ENCODE measurements around the gene PPP2R3B. TPM values are rescaled to one million over a fixed set of nuclear protein-coding genes. Genes with fewer than 3 reads are reported as not detected.
A peak's percentile ranks its signal among the peaks of the same experiment; 100 is the strongest.
"Not testable (repeated sequence)": the region's sequence is repeated elsewhere in the genome, so short reads cannot be mapped to it uniquely, and the experiment has no call there.

Gene PPP2R3B, protein sequence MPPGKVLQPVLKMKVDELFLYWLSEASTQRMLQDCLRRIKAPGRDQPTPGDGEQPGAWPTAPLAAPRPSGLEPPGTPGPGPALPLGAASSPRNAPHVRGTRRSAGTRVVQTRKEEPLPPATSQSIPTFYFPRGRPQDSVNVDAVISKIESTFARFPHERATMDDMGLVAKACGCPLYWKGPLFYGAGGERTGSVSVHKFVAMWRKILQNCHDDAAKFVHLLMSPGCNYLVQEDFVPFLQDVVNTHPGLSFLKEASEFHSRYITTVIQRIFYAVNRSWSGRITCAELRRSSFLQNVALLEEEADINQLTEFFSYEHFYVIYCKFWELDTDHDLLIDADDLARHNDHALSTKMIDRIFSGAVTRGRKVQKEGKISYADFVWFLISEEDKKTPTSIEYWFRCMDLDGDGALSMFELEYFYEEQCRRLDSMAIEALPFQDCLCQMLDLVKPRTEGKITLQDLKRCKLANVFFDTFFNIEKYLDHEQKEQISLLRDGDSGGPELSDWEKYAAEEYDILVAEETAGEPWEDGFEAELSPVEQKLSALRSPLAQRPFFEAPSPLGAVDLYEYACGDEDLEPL
- total RNA-seq (144 TPM), polyA plus RNA-seq (ENCODE audit: insufficient read depth in 1 of 8, insufficient read length in 8 of 8, low replicate concordance in 1 of 8) (100 to 1,000 TPM; 167 to 285 (median 260) TPM)
- long read RNA-seq, donor 1, partial matches to known transcripts, result 0 of 27 reads
- long read RNA-seq, donor 1, other reads (novel, unspliced or antisense), result 25 of 27 reads
- long read RNA-seq, donor 2, result 0 reads
- long read RNA-seq, donor 3, partial matches to known transcripts, result 8 of 73 reads
- long read RNA-seq, donor 3, other reads (novel, unspliced or antisense), result 61 of 73 reads
- long read RNA-seq, donor 4, partial matches to known transcripts, result 0 of 34 reads
- long read RNA-seq, donor 4, other reads (novel, unspliced or antisense), result 28 of 34 reads
- long read RNA-seq, donor 5, transcript PPP2R3B-202 (13 exons, 2,151 nt), result major isoform, 6 of 112 reads
- long read RNA-seq, donor 5, partial matches to known transcripts, result 105 of 112 reads
- long read RNA-seq, donor 5, other reads (novel, unspliced or antisense), result 0 of 112 reads
- long read RNA-seq, donor 6, transcript PPP2R3B-208 (5 exons, 1,090 nt), result major isoform, 6 of 95 reads
- long read RNA-seq, donor 6, partial matches to known transcripts, result 13 of 95 reads
- long read RNA-seq, donor 6, other reads (novel, unspliced or antisense), result 74 of 95 reads
- long read RNA-seq, donor 7, partial matches to known transcripts, result 0 of 26 reads
- long read RNA-seq, donor 7, other reads (novel, unspliced or antisense), result 23 of 26 reads
- long read RNA-seq, donor 8, partial matches to known transcripts, result 7 of 9 reads
- long read RNA-seq, donor 8, other reads (novel, unspliced or antisense), result 0 of 9 reads
- long read RNA-seq, donor 9, partial matches to known transcripts, result 7 of 38 reads
- long read RNA-seq, donor 9, other reads (novel, unspliced or antisense), result 27 of 38 reads
- long read RNA-seq, donor 10, partial matches to known transcripts, result 0 of 31 reads
- long read RNA-seq, donor 10, other reads (novel, unspliced or antisense), result 28 of 31 reads
- long read RNA-seq, donor 11, partial matches to known transcripts, result 0 of 28 reads
- long read RNA-seq, donor 11, other reads (novel, unspliced or antisense), result 25 of 28 reads

DNA sequence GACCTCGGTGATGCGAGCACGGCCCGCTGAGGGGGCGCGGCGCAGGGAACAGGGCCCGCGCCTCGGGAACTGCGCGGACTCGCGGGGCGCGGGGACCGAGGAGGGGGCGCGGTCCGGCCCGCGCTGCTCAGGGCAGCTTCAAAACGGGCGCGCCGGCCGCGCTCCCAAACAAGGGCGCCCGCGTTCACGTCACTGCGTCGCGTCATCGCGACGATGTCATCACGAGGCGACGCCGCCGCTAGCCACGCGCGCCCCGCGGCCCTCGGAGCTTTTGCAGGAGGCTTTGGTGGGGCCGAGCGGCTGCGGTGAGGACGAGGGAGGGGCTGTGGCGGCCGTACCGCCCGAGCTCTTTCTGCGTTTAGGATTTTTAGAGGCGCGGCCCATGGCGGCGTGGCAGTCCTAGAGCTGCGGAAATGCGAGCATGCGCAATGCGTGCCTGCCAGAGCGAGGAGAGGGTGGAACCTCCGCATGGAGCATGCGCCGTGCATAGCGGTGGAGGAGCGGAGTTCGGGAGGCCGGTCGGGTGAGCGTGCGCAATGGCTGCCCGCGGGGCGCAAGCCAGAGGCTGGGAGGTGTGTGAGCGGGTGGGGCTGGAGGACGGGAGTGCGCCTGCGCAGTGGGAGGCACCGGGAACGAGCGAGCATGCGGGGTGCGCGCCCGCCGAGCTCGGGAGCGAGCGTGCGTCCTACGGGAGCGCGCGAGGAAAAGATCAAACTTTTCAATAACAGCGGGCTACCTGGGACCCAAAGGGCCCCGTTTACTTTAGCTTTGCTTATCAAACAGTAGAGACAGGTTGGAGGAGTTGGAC, at the start of gene PPP2R3B:
Gene PPP2R3B (minus strand): TSS at position 140 of the 808 bp plus-strand sequence. CDS start 216 bp downstream, outside the sequence.
- Histone ChIP-seq H3K36me3 (ENCODE audit: control insufficient read depth, insufficient read depth, low read length) (peaks cover 2% of the 10 kb centered on the region), H3K4me3 (ENCODE audit: low read length) (peak within 1 kb of the TSS; percentile 90), H3K27me3 (ENCODE audit: control insufficient read depth, insufficient read depth, low read length) (no peaks in the 10 kb centered on the region), H3K9me3 (replicated peaks; ENCODE audit: control insufficient read depth, low read depth, low read length) (no peaks in the 10 kb centered on the region), H3K27ac (ENCODE audit: low read length) (peak within 1 kb of the TSS; percentile 98), H3K4me1 (ENCODE audit: control insufficient read depth, insufficient read depth, low read length) (peaks cover 6% of the 10 kb centered on the region)
- DNase-seq, result peak; percentile 99
- under 1% methylated on average over 99 of the region's 102 CpGs for WGBS (ENCODE audit: insufficient coverage)

DNA sequence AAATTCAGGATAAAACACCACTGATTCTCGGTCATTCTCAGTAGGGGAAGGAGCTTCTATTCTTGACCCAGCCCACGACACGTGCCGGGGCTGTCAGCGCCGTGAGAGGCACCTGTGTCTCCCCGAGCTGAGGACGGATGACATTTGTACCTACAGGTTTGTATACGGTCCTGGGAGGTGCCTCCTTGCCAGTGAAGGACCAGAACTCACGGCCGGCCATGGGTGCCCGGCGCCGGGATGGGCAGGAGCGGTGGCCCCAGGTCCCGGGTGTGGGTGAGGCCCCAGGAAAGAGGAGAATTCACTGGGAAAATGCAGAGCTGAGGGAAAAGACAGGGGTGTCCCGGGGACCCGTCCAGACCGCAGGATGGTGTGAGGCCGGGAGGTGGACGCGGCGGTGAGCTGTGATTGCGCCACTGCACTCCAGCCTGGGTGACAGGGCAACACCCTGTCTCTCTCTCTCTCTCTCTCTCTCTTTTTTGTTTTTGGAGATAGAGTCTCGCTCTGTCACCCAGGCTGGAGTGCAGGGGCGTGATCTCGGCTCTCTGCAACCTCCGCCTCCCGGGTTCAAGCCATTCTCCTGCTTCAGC, 48.9 kb upstream of the PPP2R3B start:
- no peak for DNase-seq
- 49% methylated on average over 23 of the region's 29 CpGs for WGBS (ENCODE audit: insufficient coverage)
- Histone ChIP-seq H3K27me3 (ENCODE audit: control insufficient read depth, insufficient read depth, low read length) (peaks cover 12% of the 10 kb centered on the region), H3K27ac (ENCODE audit: low read length) (no peak overlapping the region), H3K9me3 (replicated peaks; ENCODE audit: control insufficient read depth, low read depth, low read length) (peaks cover under 1% of the 10 kb centered on the region), H3K4me1 (ENCODE audit: control insufficient read depth, insufficient read depth, low read length) (no peaks in the 10 kb centered on the region), H3K4me3 (ENCODE audit: low read length) (no peak overlapping the region), H3K36me3 (ENCODE audit: control insufficient read depth, insufficient read depth, low read length) (no peaks in the 10 kb centered on the region)

DNA sequence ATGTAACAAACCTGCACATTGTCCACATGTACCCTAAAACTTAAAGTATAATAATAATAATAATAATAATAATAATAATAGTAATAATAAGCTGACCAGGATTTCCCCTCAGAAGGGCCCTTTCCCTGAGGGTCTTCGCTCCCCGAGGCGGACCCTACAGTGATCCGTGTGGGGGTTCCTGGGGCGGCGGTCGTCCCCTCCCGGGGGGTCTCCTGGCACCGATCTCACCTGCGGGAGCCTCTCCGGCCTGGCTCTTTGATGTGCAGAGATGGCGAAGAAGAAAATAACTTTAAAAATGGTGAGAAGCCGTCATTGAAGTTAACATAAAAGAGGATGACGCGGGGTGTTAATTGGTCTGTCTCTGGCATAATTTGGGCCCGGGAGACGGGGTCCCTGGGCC, 48.2 kb upstream of the PPP2R3B start:
- Histone ChIP-seq H3K27me3 (ENCODE audit: control insufficient read depth, insufficient read depth, low read length) (peaks cover 16% of the 10 kb centered on the region), H3K4me3 (ENCODE audit: low read length) (no peak overlapping the region), H3K36me3 (ENCODE audit: control insufficient read depth, insufficient read depth, low read length) (no peaks in the 10 kb centered on the region), H3K27ac (ENCODE audit: low read length) (no peak overlapping the region), H3K9me3 (replicated peaks; ENCODE audit: control insufficient read depth, low read depth, low read length) (no peaks in the 10 kb centered on the region), H3K4me1 (ENCODE audit: control insufficient read depth, insufficient read depth, low read length) (no peaks in the 10 kb centered on the region)
- WGBS (ENCODE audit: insufficient coverage), result 30% methylated on average over 5 of the region's 17 CpGs
- DNase-seq, result no peak

DNA sequence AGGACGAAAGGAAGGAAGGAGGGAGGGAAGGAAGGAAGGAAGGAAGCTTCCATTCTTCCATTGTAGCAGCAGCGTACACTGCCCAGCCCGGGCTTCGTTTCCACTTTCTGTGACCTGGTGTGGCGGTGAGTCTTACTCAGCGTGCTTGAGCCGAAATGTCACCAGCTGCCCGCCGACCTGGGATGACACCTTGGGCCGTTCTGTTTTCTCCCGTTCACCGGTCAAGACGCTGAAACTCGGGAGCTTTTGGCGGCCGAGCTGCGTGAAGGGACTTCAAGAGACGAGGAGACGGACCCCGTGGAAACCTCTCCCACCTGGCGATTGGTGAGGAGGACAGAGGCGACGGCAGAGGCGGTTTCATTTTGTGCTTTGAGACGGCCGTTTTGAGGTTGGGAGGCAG, 47.1 kb upstream of the PPP2R3B start:
- no peaks in the 10 kb centered on the region for H3K36me3 ChIP-seq (ENCODE audit: control insufficient read depth, insufficient read depth, low read length)
- H3K27me3 ChIP-seq (ENCODE audit: control insufficient read depth, insufficient read depth, low read length), result peaks cover 19% of the 10 kb centered on the region
- no peak overlapping the region for H3K4me3 ChIP-seq (ENCODE audit: low read length)
- H3K4me1 ChIP-seq (ENCODE audit: control insufficient read depth, insufficient read depth, low read length), result no peaks in the 10 kb centered on the region
- WGBS (ENCODE audit: insufficient coverage), result 85% methylated on average over 23 of the region's 26 CpGs
- H3K9me3 ChIP-seq (replicated peaks; ENCODE audit: control insufficient read depth, low read depth, low read length), result no peaks in the 10 kb centered on the region
- no peak overlapping the region for H3K27ac ChIP-seq (ENCODE audit: low read length)
- DNase-seq, result no peak

DNA sequence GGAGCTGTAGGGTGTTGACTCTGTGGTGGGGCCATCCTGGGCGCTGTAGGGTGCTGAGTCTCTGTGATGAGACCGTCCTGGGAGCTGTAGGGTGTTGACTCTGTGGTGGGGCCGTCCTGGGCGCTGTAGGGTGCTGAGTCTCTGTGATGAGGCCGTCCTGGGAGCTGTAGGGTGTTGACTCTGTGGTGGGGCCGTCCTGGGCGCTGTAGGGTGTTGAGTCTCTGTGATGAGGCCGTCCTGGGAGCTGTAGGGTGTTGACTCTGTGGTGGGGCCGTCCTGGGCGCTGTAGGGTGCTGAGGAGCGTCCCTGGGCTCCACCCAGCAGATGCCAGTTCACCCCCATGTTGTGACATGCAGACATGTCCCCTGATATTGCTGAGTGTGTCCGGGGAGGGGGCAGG, 46.0 kb upstream of the PPP2R3B start:
- WGBS (ENCODE audit: insufficient coverage), result 77% methylated on average over 3 of the region's 12 CpGs

DNA sequence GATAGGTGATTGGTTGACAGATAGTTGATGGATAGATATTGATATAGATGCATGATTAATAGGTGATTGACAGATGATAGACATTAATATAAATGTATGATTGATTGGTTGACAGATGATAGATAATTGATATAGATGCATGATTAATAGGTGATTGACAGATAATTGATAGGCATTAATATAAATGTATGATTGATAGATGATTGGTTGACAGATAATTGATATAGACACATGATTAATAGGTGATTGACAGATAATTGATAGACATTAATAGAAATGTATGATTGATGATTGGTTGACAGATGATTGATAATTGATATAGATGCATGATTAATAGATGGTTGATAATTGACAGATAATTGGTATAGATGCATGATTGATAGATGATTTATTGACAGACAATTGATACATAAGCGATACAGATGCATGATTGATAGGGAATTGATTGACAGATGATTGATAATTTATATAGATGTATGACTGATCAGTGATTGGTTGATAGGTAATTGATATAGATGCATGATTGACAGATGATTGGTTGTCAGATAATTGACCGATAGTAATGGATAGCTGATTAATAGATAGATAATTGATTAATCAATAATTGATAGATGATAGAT, 44.9 kb upstream of the PPP2R3B start:
- Histone ChIP-seq H3K36me3 (ENCODE audit: control insufficient read depth, insufficient read depth, low read length) (no peaks in the 10 kb centered on the region), H3K9me3 (replicated peaks; ENCODE audit: control insufficient read depth, low read depth, low read length) (no peaks in the 10 kb centered on the region), H3K27me3 (ENCODE audit: control insufficient read depth, insufficient read depth, low read length) (peaks cover 28% of the 10 kb centered on the region), H3K4me3 (ENCODE audit: low read length) (no peak overlapping the region), H3K4me1 (ENCODE audit: control insufficient read depth, insufficient read depth, low read length) (peaks cover 5% of the 10 kb centered on the region), H3K27ac (ENCODE audit: low read length) (no peak overlapping the region)
- WGBS (ENCODE audit: insufficient coverage), result 100% methylated on average over 1 of the region's 2 CpGs
- DNase-seq, result no peak

More for the DNA sequence above, 46.0 kb upstream of the PPP2R3B start:
- H3K27me3 ChIP-seq (ENCODE audit: control insufficient read depth, insufficient read depth, low read length), result peaks cover 25% of the 10 kb centered on the region
- H3K27ac ChIP-seq (ENCODE audit: low read length); H3K9me3 ChIP-seq (replicated peaks; ENCODE audit: control insufficient read depth, low read depth, low read length); DNase-seq; H3K4me3 ChIP-seq (ENCODE audit: low read length); H3K36me3 ChIP-seq (ENCODE audit: control insufficient read depth, insufficient read depth, low read length); H3K4me1 ChIP-seq (ENCODE audit: control insufficient read depth, insufficient read depth, low read length): not testable (repeated sequence)

DNA sequence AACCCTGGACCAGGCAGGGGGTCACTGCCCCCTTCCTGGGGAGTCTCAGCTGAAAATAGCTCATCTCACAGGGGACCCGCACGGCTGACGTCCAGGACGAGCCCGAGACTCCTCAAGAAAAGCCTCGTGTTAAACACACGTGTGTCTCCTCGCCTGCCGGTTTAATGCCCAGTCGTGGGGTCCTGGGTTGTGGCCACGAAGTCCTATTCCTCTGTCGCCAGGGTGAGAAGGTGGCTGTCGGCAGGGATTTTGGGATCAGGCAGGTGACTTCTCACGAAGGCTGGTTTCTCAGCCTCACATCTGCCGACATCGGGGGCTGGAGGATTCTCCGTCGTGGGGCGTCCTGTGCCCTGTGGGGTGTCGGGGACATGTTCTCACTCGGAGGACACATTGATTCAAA, 44.3 kb upstream of the PPP2R3B start:
- Histone ChIP-seq H3K27ac (ENCODE audit: low read length) (no peak overlapping the region), H3K4me1 (ENCODE audit: control insufficient read depth, insufficient read depth, low read length) (peaks cover 5% of the 10 kb centered on the region), H3K4me3 (ENCODE audit: low read length) (no peak overlapping the region), H3K27me3 (ENCODE audit: control insufficient read depth, insufficient read depth, low read length) (peaks cover 28% of the 10 kb centered on the region), H3K9me3 (replicated peaks; ENCODE audit: control insufficient read depth, low read depth, low read length) (no peaks in the 10 kb centered on the region), H3K36me3 (ENCODE audit: control insufficient read depth, insufficient read depth, low read length) (no peaks in the 10 kb centered on the region)
- DNase-seq, result no peak
- 52% methylated on average over 14 of the region's 21 CpGs for WGBS (ENCODE audit: insufficient coverage)

DNA sequence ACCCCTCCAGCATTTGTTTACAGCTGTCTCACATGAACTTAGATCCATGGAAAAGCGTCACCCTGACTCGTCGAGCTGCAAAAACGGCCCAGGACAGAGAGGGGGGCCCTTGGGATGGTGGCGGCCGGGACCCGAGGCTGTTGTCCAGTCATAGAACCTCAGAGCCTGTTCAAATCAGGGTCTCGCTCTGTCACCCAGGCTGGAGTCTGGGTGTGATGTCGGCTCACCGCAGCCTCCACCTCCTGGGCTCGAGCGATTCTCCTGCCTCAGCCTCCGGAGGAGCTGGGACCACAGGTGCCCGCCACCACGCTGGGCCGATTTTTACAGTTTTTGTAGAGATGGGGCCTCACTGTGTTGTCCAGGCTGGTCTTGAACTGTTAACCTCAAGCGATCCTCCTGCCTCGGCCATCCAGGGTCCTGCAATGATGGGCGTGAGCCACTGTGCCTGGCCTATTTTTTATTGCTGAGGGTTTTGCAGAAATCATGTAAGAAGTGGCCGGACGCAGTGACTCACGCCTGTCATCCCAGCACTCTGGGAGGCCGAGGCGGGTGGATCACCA, 42.6 kb upstream of the PPP2R3B start:
- 83% methylated on average over 19 of the region's 24 CpGs for WGBS (ENCODE audit: insufficient coverage)
- Histone ChIP-seq H3K36me3 (ENCODE audit: control insufficient read depth, insufficient read depth, low read length) (no peaks in the 10 kb centered on the region), H3K4me1 (ENCODE audit: control insufficient read depth, insufficient read depth, low read length) (peaks cover 5% of the 10 kb centered on the region), H3K27ac (ENCODE audit: low read length) (no peak overlapping the region), H3K4me3 (ENCODE audit: low read length) (no peak overlapping the region), H3K27me3 (ENCODE audit: control insufficient read depth, insufficient read depth, low read length) (peaks cover 24% of the 10 kb centered on the region), H3K9me3 (replicated peaks; ENCODE audit: control insufficient read depth, low read depth, low read length) (no peaks in the 10 kb centered on the region)
- DNase-seq, result no peak

All from muscle of leg (tissue), 16 donors.